ENCODE data around the gene MKNK2.

Gene MKNK2

DNA sequence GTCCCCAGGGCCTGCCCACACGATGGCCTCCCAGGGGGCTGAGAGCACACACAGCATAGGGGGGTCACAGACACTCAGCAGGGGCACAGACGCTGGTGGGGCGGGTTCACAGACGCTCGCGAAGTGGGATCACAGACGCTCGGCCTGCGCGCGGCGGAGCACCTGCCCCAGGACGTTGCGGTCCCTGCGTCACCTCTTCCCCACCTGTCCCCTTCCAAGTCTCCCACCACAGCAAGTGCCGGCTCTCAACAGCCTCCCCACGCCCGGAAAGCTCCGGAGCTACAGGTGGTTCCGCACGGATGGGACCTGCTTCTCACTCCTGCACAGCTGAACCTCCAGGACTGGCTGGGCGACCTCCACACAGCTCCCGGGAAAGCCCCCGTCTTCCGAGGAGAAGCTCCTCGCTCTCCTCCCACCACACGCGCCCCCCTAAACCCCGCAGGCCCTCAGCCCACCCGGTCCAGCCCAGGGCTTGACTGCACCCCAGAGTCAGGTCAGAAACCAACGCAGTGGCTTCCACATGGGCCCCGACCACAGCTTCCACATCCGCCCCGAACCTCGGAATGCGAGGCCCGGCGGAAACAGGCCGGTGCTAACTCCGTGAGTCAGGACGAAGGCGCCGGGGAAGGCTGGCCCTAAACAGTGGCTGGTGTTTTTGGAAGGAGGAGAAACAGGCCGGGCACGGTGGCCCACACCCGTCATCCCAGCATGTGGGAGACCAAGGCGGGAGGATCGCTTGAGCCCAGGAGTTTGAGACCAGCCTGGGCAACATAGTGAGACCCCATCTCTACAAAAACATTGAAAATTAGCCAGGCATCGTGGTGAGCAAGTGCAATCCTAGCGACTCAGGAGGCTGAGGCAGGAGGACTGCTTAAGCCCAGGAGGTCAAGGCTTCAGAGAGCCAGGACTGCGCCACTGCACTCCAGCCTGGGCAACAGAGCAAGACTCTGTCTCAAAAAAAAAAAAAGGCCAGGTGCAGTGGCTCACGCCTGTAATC, 52.0 kb downstream of the MKNK2 start:
- no peak overlapping the region for H3K4me3 ChIP-seq (replicated peaks; ENCODE audit: low read depth, low read length)
- TF ChIP-seq CTCF (IDR thresholded peaks at IDR 0.05; ENCODE audit: low read depth, low read length, missing control alignments) = no peak
- DNase-seq (ENCODE audit: extremely low read depth, low read depth) = no peak

- no peak overlapping the region for H3K4me3 ChIP-seq (replicated peaks; ENCODE audit: low read depth, low read length)
- no peak for DNase-seq (ENCODE audit: extremely low read depth, low read depth)
- no peak for TF ChIP-seq CTCF (IDR thresholded peaks at IDR 0.05; ENCODE audit: low read depth, low read length, missing control alignments)
Measured at GRCh38 chr19:1997353-1998233, 53.5 kb downstream of the MKNK2 start.

GRCh38 chr19:1992759-1993260, 58.2 kb downstream of the MKNK2 start:
- no peak overlapping the region for H3K4me3 ChIP-seq (replicated peaks; ENCODE audit: low read depth, low read length)

GRCh38 chr19:1991018-1991913, 59.8 kb downstream of the MKNK2 start:
- no peak for DNase-seq (ENCODE audit: extremely low read depth, low read depth)
- no peak for TF ChIP-seq CTCF (IDR thresholded peaks at IDR 0.05; ENCODE audit: low read depth, low read length, missing control alignments)
- H3K4me3 ChIP-seq (replicated peaks; ENCODE audit: low read depth, low read length) = no peak overlapping the region

More at GRCh38 chr19:1992759-1993260, 58.2 kb downstream of the MKNK2 start:
- no peak for TF ChIP-seq CTCF (IDR thresholded peaks at IDR 0.05; ENCODE audit: low read depth, low read length, missing control alignments)
- DNase-seq (ENCODE audit: extremely low read depth, low read depth) = no peak

DNA sequence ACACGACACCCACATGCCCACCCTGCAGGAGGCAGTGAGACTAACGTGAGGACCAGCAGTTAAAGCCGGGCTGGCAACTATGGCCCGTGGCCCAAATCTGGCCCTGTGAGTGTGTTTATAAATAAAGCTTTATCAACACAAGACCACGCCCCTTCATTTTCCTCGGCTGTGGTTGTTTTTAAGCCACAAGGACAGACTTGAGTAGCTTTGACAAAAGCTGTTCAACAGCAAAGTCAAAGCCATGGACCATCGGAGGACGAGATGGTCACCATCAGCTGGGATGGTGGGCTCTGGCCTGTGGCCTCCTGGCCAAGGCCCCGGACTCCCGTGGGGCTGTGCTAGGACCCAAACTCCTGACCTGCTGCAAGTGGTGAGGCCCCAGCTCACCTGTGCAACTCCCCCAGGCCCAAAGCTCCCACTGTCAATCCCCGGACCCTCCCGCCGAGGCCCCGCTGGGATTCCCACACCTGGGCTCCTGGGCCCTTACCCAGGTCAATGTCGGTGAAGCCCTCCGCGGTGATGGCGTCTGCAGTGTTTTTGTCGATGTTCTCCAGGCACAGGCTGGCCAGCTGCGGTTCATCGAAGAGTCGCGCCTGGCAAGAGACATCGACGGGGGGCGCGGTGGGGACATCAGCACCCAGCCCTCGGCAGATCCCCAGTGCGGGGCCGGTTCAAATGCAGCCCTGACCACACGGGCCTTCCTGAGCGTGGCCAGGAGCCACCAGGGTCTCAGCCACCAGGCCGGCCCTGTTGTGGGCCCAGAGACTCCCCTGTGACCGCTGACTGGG, 60.6 kb downstream of the MKNK2 start:
- no peak for TF ChIP-seq CTCF (IDR thresholded peaks at IDR 0.05; ENCODE audit: low read depth, low read length, missing control alignments)
- H3K4me3 ChIP-seq (replicated peaks; ENCODE audit: low read depth, low read length) = no peak overlapping the region
- no peak for DNase-seq (ENCODE audit: extremely low read depth, low read depth)

Measured in HFF-Myc (cell line).